HepG2 (cell line): ENCODE results near the gene KLF6. TPM values are rescaled to one million over a fixed set of nuclear protein-coding genes. Genes with fewer than 3 reads are reported as not detected.
A peak's percentile ranks its signal among the peaks of the same experiment; 100 is the strongest.

ENCODE experiments used
- BRF2 ChIP-seq: sonication (generic); formaldehyde crosslinking; IDR thresholded peaks from 2 replicates; pipeline ENCODE4 v1.8.1; 2022; ENCODE audit warnings: mild to moderate bottlenecking, missing genetic modification reagents
- CBFB ChIP-seq: sonication (generic); formaldehyde crosslinking; IDR thresholded peaks from 2 replicates; pipeline ENCODE4 v1.4.0; 2020; ENCODE audit warnings: missing genetic modification reagents
- CEBPB ChIP-seq: IDR thresholded peaks from 2 replicates; pipeline ENCODE4 v1.6.1; 2011; ENCODE audit warnings: low read depth, low read length, improper control_type of control experiment, borderline replicate concordance
- FOXM1 ChIP-seq: sonication (generic); formaldehyde crosslinking; IDR thresholded peaks from 2 replicates; pipeline ENCODE4 v1.5.0; 2020; ENCODE audit warnings: missing genetic modification reagents
- GATA4 ChIP-seq: sonication (generic); IDR thresholded peaks from 2 replicates; pipeline ENCODE4 v1.6.1; 2016; ENCODE audit warnings: antibody characterized with exemption, low read depth, borderline replicate concordance
- JUNB ChIP-seq: sonication (generic); formaldehyde crosslinking; IDR thresholded peaks from 2 replicates; pipeline ENCODE4 v1.8.0; 2022; ENCODE audit warnings: missing genetic modification reagents, mild to moderate bottlenecking, borderline replicate concordance
- KDM5A ChIP-seq: fragments of 200-600 bp; sonication (generic); IDR thresholded peaks from 2 replicates; pipeline ENCODE4 v1.7.0; 2018; ENCODE audit warnings: antibody characterized with exemption, mild to moderate bottlenecking, low read length, borderline replicate concordance
- KDM5B ChIP-seq: sonication (generic); formaldehyde crosslinking; IDR thresholded peaks from 2 replicates; pipeline ENCODE4 v1.4.0; 2020; ENCODE audit warnings: missing genetic modification reagents, mild to moderate bottlenecking, borderline replicate concordance
- KLF9 ChIP-seq: IDR thresholded peaks from 2 replicates; pipeline ENCODE4 v1.6.1; 2016; ENCODE audit warnings: low read depth
- NCOA2 ChIP-seq: sonication (generic); formaldehyde crosslinking; IDR thresholded peaks from 2 replicates; pipeline ENCODE4 v1.8.0; 2022; ENCODE audit warnings: inconsistent platforms
- NR2F1 ChIP-seq, 2 experiments: fragments of 450-650 bp in 1 of 2; formaldehyde crosslinking in 1 of 2; IDR thresholded peaks; 2 replicates each; pipeline versions ENCODE4 v1.5.0 to v1.6.1; 2016 to 2020; ENCODE audit warnings: mild to moderate bottlenecking in 1 of 2, missing compliant biosample characterization in 1 of 2, missing genetic modification reagents in 1 of 2, moderate library complexity in 1 of 2
- PPARG ChIP-seq: conservative IDR thresholded peaks from 2 replicates; pipeline ENCODE4 v1.6.1; 2016; ENCODE audit warnings: missing biosample characterization, missing genetic modification reagents
- SP5 ChIP-seq: IDR thresholded peaks from 2 replicates; pipeline ENCODE4 v1.6.1; 2016; ENCODE audit warnings: low read depth, borderline replicate concordance
- TEAD2 ChIP-seq: sonication (generic); formaldehyde crosslinking; IDR thresholded peaks from 2 replicates; pipeline ENCODE4 v1.9.0; 2021; ENCODE audit warnings: missing genetic modification reagents
- TEAD3 ChIP-seq: optimal IDR thresholded peaks from 2 replicates; pipeline ENCODE3; 2016; ENCODE audit warnings: borderline replicate concordance
- ZBTB1 ChIP-seq: sonication (generic); formaldehyde crosslinking; IDR thresholded peaks from 2 replicates; pipeline ENCODE4 v1.4.0; 2020; ENCODE audit warnings: missing genetic modification reagents, borderline replicate concordance
- ZMAT5 ChIP-seq: sonication (generic); formaldehyde crosslinking; IDR thresholded peaks from 2 replicates; pipeline ENCODE4 v1.5.0; 2020; ENCODE audit warnings: mild to moderate bottlenecking, low read depth, missing genetic modification reagents, borderline replicate concordance
- ZNF589 ChIP-seq: sonication (generic); formaldehyde crosslinking; conservative IDR thresholded peaks from 2 replicates; pipeline ENCODE4 v1.8.0; 2022; ENCODE audit warnings: mild to moderate bottlenecking, moderate library complexity, missing genetic modification reagents
- ZNF883 ChIP-seq: sonication (generic); formaldehyde crosslinking; IDR thresholded peaks from 2 replicates; pipeline ENCODE4 v1.5.1; 2020; ENCODE audit warnings: mild to moderate bottlenecking, missing genetic modification reagents; ENCODE audit errors: not compliant biosample characterization
- polyA plus RNA-seq, 8 experiments: library from polyadenylated mRNA; depleted of rRNA in 3 of 8; stranded (reverse) in 7 of 8; unstranded in 1 of 8; fragments of >200 nt; fragmentation: Illumina TruSeq in 4 of 8; extraction: Trizol in 4 of 8; gene quantifications; 2 replicates each; pipeline versions ENCODE4 v1.2.1 to v1.2.3, GENCODE V29; 2011 to 2016; ENCODE audit warnings: low read depth in 4 of 8, missing spikeins in 1 of 8, mixed read lengths in 1 of 8; ENCODE audit not compliant: insufficient read depth in 1 of 8
- total RNA-seq, 5 experiments: library from RNA; depleted of rRNA; stranded (reverse); fragments of >200 nt; fragmentation: Illumina TruSeq; extraction: Trizol; gene quantifications; 2 replicates each; pipeline ENCODE4 v1.2.3, GENCODE V29; 2016; ENCODE audit warnings: low read depth in 1 of 5
- TF ChIP-seq, protein P1 (sequence below): fragments of 450-650 bp; IDR thresholded peaks from 2 replicates; pipeline ENCODE4 v1.6.1; 2017; ENCODE audit warnings: mild to moderate bottlenecking
- TF ChIP-seq, protein P2 (sequence below): sonication (generic); formaldehyde crosslinking; IDR thresholded peaks from 2 replicates; pipeline ENCODE4 v1.8.0; 2022; ENCODE audit warnings: missing genetic modification reagents, mild to moderate bottlenecking, borderline replicate concordance
- TF ChIP-seq, protein P3 (sequence below): sonication (generic); formaldehyde crosslinking; IDR thresholded peaks from 2 replicates; pipeline ENCODE4 v1.5.0; 2020; ENCODE audit warnings: missing genetic modification reagents, mild to moderate bottlenecking, borderline replicate concordance

KLF6 gene
- total and polyA plus RNA-seq, 2 of the 13 experiments (the other 11 are each of a cell fraction or from before 2014, with no cell fraction given): 27.0 to 71.9 TPM

DNA sequence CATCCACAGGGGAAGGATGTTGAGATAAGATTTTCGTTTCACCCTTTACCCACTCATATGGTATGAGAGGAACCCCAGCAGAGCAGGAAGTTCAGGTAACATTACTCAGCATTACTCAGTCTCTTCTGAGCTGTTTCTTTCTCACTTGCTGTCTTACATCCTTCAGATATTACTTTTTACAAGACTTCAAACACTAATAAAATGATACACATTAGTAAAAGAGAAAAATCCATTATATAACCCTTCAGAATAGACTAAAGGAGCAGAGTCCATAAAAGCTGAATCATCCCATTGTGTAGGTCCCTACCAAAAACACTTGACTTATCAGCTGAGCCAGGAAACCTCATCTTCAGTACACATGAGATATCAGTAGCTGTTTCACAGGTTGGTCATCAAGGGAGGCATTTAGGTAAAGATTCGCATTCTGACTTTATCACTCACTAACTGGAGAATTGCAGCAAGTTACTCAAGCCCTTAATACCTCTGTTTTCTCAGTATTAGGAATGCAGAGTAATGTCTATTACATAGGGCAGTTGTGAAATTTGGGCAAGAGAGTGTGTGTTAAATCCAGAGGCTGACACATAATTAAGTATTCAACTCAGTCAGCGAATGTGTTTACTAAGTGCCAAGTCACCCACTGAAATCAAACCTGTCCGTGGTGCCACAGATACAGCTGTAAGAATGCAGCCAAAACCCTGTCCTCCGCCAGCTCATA is 44.7 kb downstream of the KLF6 start (continued):
- TF ChIP-seq, protein P1, sequence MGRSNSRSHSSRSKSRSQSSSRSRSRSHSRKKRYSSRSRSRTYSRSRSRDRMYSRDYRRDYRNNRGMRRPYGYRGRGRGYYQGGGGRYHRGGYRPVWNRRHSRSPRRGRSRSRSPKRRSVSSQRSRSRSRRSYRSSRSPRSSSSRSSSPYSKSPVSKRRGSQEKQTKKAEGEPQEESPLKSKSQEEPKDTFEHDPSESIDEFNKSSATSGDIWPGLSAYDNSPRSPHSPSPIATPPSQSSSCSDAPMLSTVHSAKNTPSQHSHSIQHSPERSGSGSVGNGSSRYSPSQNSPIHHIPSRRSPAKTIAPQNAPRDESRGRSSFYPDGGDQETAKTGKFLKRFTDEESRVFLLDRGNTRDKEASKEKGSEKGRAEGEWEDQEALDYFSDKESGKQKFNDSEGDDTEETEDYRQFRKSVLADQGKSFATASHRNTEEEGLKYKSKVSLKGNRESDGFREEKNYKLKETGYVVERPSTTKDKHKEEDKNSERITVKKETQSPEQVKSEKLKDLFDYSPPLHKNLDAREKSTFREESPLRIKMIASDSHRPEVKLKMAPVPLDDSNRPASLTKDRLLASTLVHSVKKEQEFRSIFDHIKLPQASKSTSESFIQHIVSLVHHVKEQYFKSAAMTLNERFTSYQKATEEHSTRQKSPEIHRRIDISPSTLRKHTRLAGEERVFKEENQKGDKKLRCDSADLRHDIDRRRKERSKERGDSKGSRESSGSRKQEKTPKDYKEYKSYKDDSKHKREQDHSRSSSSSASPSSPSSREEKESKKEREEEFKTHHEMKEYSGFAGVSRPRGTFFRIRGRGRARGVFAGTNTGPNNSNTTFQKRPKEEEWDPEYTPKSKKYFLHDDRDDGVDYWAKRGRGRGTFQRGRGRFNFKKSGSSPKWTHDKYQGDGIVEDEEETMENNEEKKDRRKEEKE: no peak
- TF ChIP-seq KDM5B (CRISPR knock-in tag) (no peak), NR2F1 (CRISPR knock-in tag; IDR thresholded peaks at IDR 0.05) (no peak), BRF2 (CRISPR knock-in tag) (no peak), KLF9 (CRISPR knock-in tag) (no peak), ZNF883 (CRISPR knock-in tag) (no peak), SP5 (CRISPR knock-in tag) (no peak; the same call in 1 of the 2 replicates), KDM5A (no peak), PPARG (CRISPR knock-in tag) (peak; percentile 89), FOXM1 (CRISPR knock-in tag) (no peak), TEAD2 (CRISPR knock-in tag) (no peak), ZNF589 (CRISPR knock-in tag) (no peak), GATA4 (peak; percentile 98), ZBTB1 (CRISPR knock-in tag) (no peak), ZMAT5 (CRISPR knock-in tag) (no peak), TEAD3 (CRISPR knock-in tag) (peak; percentile 77), CEBPB (peak; percentile 70; the same call in 1 of the 2 replicates), NCOA2 (CRISPR knock-in tag) (peak; percentile 92), CBFB (no peak; the same call in 1 of the 2 replicates), JUNB (peak; percentile 33; the same call in 1 of the 2 replicates)
- TF ChIP-seq, protein P2, sequence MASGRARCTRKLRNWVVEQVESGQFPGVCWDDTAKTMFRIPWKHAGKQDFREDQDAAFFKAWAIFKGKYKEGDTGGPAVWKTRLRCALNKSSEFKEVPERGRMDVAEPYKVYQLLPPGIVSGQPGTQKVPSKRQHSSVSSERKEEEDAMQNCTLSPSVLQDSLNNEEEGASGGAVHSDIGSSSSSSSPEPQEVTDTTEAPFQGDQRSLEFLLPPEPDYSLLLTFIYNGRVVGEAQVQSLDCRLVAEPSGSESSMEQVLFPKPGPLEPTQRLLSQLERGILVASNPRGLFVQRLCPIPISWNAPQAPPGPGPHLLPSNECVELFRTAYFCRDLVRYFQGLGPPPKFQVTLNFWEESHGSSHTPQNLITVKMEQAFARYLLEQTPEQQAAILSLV (CRISPR knock-in tag): no peak
- TF ChIP-seq, protein P3, sequence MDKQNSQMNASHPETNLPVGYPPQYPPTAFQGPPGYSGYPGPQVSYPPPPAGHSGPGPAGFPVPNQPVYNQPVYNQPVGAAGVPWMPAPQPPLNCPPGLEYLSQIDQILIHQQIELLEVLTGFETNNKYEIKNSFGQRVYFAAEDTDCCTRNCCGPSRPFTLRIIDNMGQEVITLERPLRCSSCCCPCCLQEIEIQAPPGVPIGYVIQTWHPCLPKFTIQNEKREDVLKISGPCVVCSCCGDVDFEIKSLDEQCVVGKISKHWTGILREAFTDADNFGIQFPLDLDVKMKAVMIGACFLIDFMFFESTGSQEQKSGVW (CRISPR knock-in tag): no peak
